ENCODE data around the gene CDO1. TPM values are rescaled to one million over a fixed set of nuclear protein-coding genes. Genes with fewer than 3 reads are reported as not detected.

Gene CDO1
- 1 to 10 TPM; 1.9 to 8.7 (median 3.8) TPM for total RNA-seq
- polyA plus RNA-seq, result 10 to 100 TPM in 1 of 2 donors, 1 to 10 TPM in 1; 6.7 to 19.7 TPM

GRCh38 chr5:115816226-115817081 is at the start of gene CDO1:
Gene CDO1 (minus strand): TSS chr5:115816659. CDS start chr5:115816397, 262 bp downstream.
- TF ChIP-seq CTCF (IDR thresholded peaks at IDR 0.05), result no peak
- Histone ChIP-seq H3K27ac (peak within 1 kb of the TSS; percentile 65 to 87 (median 72)), H3K36me3 (no peaks in the 10 kb centered on the region), H3K27me3 (no peaks in the 10 kb centered on the region), H3K9me3 (no peaks in the 10 kb centered on the region), H3K4me3 (peak within 1 kb of the TSS; percentile 29 to 53 (median 37)), H3K4me1 (no peaks in the 10 kb centered on the region)
- no peak for FAIRE-seq
- 6 to 13% methylated on average over 69 of the region's 69 CpGs for WGBS, 2 donors
- peak; percentile 18 to 70 (median 36) for DNase-seq
- ATAC-seq, result peak; percentile 76 to 85 (median 83)
- intact Hi-C loops (cut with DNase I), result loop anchor here in 1 of 3 donors (10.0 kb wide), 1 partner anchor 172 kb away; no protein-coding TSS in a partner anchor

DNA sequence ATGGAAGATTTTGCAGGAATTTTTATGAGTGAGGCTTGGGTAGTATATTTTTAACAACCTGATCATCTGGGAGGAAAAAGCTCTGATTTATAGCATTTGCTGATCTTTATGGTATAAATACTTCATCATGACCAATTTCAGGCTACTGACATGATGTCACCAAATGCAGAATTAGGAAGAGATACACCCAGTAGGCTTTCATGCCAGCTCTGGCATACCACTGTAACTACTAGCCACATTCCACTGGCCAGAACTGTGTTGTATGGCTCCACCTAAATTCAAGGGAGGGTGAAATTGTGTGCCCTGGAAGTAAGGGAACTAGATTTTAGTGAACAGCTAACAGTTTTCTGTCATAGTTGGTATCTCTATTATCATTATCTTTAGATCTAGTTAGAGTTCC is 42.9 kb upstream of the CDO1 start:
- DNase-seq (no peak), ATAC-seq (no peak), FAIRE-seq (no peak)
- Histone ChIP-seq H3K4me3 (no peak overlapping the region), H3K27ac (no peak overlapping the region), H3K9me3 (no peaks in the 10 kb centered on the region), H3K4me1 (peaks cover 10 to 16% (median 11%) of the 10 kb centered on the region in 3 donors), H3K36me3 (no peaks in the 10 kb centered on the region), H3K27me3 (no peaks in the 10 kb centered on the region)
- no peak for TF ChIP-seq CTCF (IDR thresholded peaks at IDR 0.05)
- intact Hi-C loops (cut with DNase I), result no loop called here

- DNase-seq, result no peak
- H3K4me3 ChIP-seq, result no peak overlapping the region
- TF ChIP-seq CTCF (IDR thresholded peaks at IDR 0.05), result no peak
- H3K27me3 ChIP-seq, result no peaks in the 10 kb centered on the region
- H3K9me3 ChIP-seq, result no peaks in the 10 kb centered on the region
- H3K4me1 ChIP-seq, result peaks cover 10 to 16% (median 11%) of the 10 kb centered on the region in 3 donors
- H3K36me3 ChIP-seq, result no peaks in the 10 kb centered on the region
- ATAC-seq, result no peak
- no peak for FAIRE-seq
- H3K27ac ChIP-seq, result no peak overlapping the region
- 90 to 94% methylated on average over 3 of the region's 3 CpGs for WGBS, 2 donors
- intact Hi-C loops (cut with DNase I), result no loop called here
Observed at GRCh38 chr5:115858396-115858795, 41.9 kb upstream of the CDO1 start.

- WGBS, 2 donors, result 40 to 43% methylated on average over 2 of the region's 2 CpGs
- Histone ChIP-seq H3K4me1 (peaks cover 10 to 16% (median 11%) of the 10 kb centered on the region in 3 donors), H3K9me3 (no peaks in the 10 kb centered on the region), H3K4me3 (no peak overlapping the region), H3K27me3 (no peaks in the 10 kb centered on the region), H3K27ac (no peak overlapping the region), H3K36me3 (no peaks in the 10 kb centered on the region)
- DNase-seq (no peak), FAIRE-seq (no peak), ATAC-seq (no peak)
- TF ChIP-seq CTCF (IDR thresholded peaks at IDR 0.05), result no peak
- intact Hi-C loops (cut with DNase I), result no loop called here
Observed at GRCh38 chr5:115857626-115858349, 41.3 kb upstream of the CDO1 start.
